ENCODE results near the gene VEPH1.

DNA sequence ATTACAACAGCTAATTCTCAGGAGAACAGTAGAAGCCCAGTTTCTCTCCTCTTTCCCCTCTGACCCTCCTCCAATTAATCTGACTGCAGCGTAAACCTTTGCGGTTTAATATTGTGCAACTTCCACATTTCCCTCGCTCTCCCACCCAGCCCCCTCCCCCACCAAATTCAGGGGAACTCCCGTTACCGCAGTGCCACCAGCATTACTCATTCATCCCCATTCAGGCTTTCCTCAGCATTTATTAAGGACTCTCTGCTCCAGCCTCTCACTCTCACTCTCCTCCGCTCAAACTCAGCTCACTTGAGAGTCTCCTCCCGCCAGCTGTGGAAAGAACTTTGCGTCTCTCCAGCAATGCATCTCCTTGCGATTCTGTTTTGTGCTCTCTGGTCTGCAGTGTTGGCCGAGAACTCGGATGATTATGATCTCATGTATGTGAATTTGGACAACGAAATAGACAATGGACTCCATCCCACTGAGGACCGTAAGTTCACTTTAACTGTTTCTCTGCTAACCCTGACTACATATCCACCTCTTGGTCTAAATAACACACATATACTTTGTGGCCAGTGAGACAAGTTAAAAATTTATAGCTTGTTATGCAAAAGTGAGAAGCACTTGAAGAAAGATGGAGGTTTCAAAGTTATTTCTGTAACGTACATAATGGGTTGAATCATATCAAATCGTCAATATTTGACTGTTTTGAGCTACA, 66.5 kb downstream of the VEPH1 start, which contains the start of gene PTX3:
- TF ChIP-seq, protein P1, sequence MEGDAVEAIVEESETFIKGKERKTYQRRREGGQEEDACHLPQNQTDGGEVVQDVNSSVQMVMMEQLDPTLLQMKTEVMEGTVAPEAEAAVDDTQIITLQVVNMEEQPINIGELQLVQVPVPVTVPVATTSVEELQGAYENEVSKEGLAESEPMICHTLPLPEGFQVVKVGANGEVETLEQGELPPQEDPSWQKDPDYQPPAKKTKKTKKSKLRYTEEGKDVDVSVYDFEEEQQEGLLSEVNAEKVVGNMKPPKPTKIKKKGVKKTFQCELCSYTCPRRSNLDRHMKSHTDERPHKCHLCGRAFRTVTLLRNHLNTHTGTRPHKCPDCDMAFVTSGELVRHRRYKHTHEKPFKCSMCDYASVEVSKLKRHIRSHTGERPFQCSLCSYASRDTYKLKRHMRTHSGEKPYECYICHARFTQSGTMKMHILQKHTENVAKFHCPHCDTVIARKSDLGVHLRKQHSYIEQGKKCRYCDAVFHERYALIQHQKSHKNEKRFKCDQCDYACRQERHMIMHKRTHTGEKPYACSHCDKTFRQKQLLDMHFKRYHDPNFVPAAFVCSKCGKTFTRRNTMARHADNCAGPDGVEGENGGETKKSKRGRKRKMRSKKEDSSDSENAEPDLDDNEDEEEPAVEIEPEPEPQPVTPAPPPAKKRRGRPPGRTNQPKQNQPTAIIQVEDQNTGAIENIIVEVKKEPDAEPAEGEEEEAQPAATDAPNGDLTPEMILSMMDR (IDR thresholded peaks at IDR 0.05) = no peak
- TF ChIP-seq EZH2 (IDR thresholded peaks at IDR 0.05; ENCODE audit: borderline replicate concordance, insufficient read depth, low read depth, low read length, poor library complexity, severe bottlenecking) = no peak

All from B cell (primary cell).